ENCODE measurements around the gene BCL3.

DNA sequence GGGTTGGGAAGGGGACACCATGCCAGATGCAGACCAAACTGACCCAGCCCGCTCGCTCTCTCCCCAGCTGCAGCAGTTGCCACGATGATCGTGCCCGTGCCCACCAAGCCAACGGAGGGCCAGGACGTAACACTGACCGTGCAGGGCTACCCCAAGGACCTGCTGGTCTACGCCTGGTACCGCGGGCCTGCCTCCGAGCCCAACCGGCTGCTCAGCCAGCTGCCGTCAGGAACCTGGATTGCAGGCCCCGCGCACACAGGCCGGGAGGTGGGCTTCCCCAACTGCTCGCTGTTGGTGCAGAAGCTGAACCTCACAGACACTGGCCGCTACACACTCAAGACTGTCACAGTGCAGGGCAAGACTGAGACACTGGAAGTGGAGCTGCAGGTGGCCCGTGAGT is 40.7 kb upstream of the BCL3 start:
- TF ChIP-seq, protein P1, sequence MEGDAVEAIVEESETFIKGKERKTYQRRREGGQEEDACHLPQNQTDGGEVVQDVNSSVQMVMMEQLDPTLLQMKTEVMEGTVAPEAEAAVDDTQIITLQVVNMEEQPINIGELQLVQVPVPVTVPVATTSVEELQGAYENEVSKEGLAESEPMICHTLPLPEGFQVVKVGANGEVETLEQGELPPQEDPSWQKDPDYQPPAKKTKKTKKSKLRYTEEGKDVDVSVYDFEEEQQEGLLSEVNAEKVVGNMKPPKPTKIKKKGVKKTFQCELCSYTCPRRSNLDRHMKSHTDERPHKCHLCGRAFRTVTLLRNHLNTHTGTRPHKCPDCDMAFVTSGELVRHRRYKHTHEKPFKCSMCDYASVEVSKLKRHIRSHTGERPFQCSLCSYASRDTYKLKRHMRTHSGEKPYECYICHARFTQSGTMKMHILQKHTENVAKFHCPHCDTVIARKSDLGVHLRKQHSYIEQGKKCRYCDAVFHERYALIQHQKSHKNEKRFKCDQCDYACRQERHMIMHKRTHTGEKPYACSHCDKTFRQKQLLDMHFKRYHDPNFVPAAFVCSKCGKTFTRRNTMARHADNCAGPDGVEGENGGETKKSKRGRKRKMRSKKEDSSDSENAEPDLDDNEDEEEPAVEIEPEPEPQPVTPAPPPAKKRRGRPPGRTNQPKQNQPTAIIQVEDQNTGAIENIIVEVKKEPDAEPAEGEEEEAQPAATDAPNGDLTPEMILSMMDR (IDR thresholded peaks at IDR 0.05), result no peak
- no peak for TF ChIP-seq POLR2A (IDR thresholded peaks at IDR 0.05)
